MM.1S (cell line): ENCODE data around the gene TRAPPC4.

Experiments
- CTCF ChIP-seq: fragments of 300-600 bp; sonication (generic); IDR thresholded peaks from 2 replicates; pipeline ENCODE4 v1.5.1; 2016; ENCODE audit warnings: antibody characterized with exemption, low read length, mixed read lengths
- EZH2 ChIP-seq: fragments of 300-600 bp; sonication (generic); optimal IDR thresholded peaks from 2 replicates; pipeline ENCODE3; 2017; ENCODE audit warnings: low read depth, mild to moderate bottlenecking, antibody characterized with exemption, low read length, mixed read lengths
- EZH2phosphoT487 ChIP-seq: fragments of 300-600 bp; sonication (generic); IDR thresholded peaks from 2 replicates; pipeline ENCODE4 v1.6.1; 2018; ENCODE audit warnings: antibody characterized with exemption, low read length

DNA sequence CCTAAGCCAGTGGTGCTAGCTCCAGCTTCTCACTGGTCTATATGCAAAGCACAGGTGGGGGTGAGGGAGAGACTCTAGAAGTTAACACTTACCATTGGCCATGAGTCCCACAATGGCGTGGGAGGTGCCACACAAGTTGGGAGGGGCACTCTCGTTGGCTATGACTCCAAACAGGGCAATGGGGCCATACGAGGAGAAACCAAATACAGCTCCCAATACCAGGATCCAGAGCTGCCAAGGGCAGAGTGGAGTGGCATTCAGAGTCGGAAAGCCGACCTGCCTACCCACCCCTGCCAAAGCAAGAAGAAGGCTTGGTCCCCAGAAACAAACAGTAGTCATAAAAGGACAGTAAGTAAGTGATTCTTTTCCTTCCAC is 6.5 kb downstream of the TRAPPC4 start:
- TF ChIP-seq EZH2phosphoT487 (no peak), CTCF (no peak), EZH2 (no peak)
